CD4-positive, alpha-beta T cell treated with Interleukin-2 at 100 ng/mL for 4 hours (primary cell): Measurements from ENCODE around the gene GPR162.
"Not testable (repeated sequence)": the region's sequence is repeated elsewhere in the genome, so short reads cannot be mapped to it uniquely, and the experiment has no call there.

ENCODE experiments used
- DNase-seq: peaks from one replicate; pipeline ENCODE4 v3.0.0-alpha.2; 2020; ENCODE audit warnings: low spot score

Gene GPR162

DNA sequence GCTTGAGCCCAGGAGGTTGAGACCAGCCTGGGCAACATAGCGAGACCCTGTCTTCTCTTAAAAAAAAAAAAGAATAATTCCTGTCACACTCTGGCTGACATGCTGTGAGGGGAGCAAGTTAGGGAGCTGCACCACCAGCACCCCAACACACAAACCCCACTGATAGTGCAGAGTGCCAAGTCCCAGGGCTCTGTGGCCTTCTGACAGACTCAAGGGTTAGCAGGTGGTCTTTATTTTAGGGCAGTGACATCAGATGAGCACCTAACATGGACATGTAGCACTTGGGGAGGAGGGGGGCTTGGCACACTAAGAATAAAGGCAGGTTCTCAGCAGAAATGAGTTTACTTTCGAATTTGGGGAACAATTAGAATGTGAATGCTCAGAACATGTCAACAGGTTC is 37.2 kb downstream of the GPR162 start:
- no peak for DNase-seq

- DNase-seq, result no peak
Measured at GRCh38 chr12:6860116-6860515, 38.5 kb downstream of the GPR162 start.

DNA sequence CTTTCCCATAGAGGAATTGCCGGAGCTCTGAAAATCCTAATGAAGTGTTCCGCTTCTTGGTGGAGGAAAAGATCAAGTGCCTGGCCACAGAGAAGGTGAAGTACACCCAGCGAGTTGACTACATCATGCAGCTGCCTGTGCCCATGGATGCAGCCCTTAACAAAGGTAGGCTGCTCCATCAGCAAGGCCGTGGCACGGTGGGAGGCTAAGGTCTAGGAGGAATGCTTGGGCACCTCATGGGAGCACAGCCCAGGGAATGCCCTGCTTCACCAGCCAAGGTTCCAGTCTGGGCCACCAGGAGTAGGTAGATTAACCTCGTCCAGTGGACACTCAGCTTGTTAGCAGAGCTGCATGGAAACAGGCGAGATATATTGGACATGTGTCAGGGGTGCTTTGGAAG is 39.3 kb downstream of the GPR162 start:
- DNase-seq, result no peak

DNA sequence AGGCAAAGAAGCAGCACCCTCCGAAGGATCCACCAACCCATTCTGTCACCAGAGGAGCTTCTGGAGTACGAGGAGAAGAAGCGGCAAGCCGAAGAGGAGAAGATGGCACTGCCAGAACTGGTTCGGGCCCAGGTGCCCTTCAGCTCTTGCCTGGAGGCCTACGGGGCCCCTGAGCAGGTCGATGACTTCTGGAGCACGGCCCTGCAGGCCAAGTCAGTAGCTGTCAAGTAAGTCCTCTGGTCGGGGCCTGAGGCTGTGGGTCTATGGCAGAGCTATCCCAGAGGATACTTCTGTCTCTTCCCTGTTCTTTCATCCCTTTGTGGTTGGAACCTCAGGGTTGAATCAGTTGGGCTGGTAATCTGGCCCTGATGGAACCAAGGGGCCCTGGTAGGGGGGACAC is 39.8 kb downstream of the GPR162 start:
- no peak for DNase-seq

GRCh38 chr12:6863033-6863432 is 41.4 kb downstream of the GPR162 start:
- no peak for DNase-seq

GRCh38 chr12:6863586-6864321 is 42.1 kb downstream of the GPR162 start:
- DNase-seq, result no peak

DNA sequence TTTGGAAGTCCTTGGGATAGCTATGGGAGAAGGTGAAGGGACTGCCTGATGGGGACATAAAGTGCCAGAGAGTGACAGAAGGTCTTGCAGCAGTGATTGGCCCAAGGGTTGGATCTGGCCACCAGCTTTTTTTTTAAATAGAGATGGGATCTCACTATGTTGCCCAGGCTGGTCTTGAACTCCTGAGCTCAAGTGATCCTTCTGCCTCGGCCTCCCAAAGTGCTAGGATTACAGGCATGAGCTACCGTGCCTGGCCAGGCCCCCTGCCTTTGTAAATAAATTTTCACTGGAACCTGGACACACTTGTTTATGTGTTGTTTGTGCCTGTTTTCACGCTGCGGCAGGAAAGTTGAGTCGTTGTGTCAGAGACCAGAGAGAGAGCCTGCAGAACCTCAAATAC is 43.7 kb downstream of the GPR162 start:
- not testable (repeated sequence) for DNase-seq

- no peak for DNase-seq
Measured at GRCh38 chr12:6866163-6866919, 44.7 kb downstream of the GPR162 start.

DNA sequence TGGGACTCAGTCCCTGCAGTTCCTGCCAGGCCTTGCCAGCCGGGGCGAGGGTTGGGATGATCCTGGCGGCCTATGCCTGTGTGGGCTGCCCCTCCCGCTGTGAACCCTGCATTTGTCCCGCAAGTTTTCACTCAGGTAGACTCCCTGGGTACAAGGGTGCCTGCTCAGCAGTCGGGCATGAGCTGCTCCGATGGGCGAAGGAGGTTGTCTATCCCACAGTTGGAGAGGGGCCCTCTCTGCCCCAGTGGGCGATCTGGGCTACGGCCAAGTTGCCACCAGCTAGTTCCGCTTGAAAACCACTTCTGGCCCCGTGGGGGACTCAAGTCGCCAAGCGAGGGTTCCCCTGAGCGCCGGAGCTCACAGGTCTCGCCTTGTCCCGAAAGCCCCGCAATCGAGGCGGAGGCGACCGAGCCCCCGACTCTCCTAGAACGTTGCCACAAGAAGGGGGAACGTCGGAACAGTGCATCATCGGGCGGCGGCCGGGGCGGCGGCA is 45.3 kb downstream of the GPR162 start:
- DNase-seq, result no peak

DNA sequence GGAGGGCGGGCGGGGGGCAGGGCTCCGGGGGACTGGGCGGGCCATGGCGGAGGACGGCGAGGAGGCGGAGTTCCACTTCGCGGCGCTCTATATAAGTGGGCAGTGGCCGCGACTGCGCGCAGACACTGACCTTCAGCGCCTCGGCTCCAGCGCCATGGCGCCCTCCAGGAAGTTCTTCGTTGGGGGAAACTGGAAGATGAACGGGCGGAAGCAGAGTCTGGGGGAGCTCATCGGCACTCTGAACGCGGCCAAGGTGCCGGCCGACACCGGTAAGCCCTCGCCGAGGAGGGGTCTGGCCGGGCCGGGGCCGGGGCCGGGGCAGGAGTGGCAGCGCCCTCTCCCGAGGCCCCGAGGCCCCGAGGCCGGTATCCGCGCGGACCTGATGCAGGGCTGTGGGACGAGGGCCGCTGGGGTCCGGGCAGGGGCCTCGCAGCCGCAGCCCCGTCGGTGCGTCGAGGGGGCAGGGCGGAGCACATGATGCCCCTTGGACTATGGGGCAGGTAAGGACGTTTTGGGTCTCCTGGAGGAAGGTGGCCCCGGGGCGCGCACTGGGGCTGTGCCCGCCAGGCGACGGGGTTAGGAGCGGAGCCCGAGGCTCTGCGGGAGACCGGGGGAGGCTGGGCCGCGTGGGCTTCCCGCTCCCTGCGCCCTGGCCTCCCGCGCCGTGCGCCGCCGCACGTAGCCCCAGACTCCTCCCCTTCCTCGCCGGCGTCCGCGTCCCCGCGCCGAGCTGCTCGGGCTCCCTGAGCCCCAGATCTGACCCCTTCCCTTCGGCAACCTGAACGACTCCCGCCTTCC is 46.0 kb downstream of the GPR162 start, which contains the start of gene TPI1:
Gene TPI1 (plus strand): TSS at position 119 of the 798 bp plus-strand sequence. CDS start 36 bp downstream, at position 155.
- DNase-seq, result peak; percentile 84

- DNase-seq, result peak; percentile 13
Measured at GRCh38 chr12:6868211-6869048, 46.8 kb downstream of the GPR162 start.

DNA sequence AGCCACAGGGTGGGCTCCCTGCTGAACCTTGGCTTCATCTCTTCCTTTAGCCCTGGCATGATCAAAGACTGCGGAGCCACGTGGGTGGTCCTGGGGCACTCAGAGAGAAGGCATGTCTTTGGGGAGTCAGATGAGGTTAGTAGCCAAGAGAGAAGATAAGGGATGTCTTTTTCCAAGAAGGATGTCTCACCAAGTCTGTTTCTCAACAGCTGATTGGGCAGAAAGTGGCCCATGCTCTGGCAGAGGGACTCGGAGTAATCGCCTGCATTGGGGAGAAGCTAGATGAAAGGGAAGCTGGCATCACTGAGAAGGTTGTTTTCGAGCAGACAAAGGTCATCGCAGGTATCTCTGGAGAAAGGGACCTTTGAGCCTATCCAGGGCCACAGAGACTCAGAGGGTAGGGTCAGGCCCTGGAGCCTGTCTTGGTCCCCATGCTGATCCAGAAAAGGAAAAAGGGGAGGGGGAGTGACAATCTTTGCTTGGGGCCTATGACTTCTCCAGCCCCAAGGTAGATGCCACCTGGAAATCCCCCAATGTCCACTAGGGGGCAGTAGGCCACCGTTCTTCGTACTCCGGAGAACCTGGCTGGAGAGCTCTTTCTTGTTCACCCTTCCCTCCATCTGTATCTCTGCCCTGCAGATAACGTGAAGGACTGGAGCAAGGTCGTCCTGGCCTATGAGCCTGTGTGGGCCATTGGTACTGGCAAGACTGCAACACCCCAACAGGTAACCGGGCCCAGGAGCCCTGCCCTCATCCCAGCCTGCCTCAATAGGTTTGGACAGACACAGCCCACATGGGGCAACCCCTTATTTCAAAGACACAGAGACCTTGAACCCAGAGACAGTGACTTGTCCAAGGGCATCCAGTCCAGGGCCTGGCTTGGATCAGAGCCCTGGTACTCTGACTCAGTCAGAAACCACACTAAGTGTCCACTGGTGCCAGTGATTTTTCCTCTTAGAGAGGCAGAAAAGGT is 47.7 kb downstream of the GPR162 start:
- peak; percentile 90 for DNase-seq

- not testable (repeated sequence) for DNase-seq
Measured at GRCh38 chr12:6870304-6870703, 48.7 kb downstream of the GPR162 start.

GRCh38 chr12:6871052-6871957 is 49.7 kb downstream of the GPR162 start:
- DNase-seq, result peak; percentile 36

- peak; percentile 85 for DNase-seq
Measured at GRCh38 chr12:6872073-6873048, 50.7 kb downstream of the GPR162 start.

DNA sequence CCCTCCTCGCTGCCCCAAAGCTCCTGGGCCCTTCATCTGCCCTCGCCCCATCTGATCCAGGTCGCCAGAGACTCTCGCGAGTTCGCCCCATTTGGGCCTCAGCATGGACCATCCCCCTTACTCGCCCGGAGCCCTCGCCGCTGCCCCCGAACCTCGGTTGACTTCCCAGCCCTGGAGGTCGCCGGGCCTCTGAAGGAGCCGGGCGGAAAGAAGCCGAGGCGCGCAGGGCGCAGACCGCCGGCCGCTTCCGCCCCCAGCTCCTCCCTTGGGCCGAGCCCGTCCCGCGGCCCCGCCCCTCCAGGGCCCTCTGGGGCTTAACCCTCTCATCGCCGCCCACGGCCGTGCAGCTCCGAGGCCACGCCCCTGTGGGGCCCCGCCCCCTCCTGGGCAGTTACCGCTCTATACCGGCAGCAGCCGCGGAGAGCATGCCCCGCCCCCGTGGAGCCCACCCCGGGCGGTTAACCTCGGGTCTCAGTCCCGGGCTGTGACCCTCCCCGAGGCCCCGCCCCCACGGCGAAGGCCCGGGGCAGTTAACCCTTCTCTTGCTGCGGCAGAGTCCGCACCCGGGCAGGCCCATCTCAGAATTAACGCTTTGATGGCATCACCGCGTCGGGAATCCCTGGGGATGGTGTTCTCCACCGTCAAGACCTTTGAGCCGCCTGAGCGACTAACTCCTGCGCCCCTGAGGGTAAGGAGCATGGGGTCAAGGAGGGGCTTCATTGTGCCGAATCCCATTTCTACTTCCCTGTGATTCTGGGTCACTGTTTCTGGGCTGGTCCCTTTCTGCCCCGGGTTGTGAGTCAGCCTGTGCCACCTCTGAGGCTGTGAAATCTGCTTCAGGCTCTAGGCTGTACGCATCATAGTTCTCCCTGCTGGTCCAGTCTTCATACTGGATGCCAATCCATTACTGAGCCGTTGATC is 51.7 kb downstream of the GPR162 start, which contains the start of gene SPSB2:
Gene SPSB2 (minus strand): TSS at position 210 of the 921 bp plus-strand sequence. CDS start 402 bp downstream, outside the sequence.
- peak; percentile 98 for DNase-seq

GRCh38 chr12:6874015-6874368 is 52.4 kb downstream of the GPR162 start:
- DNase-seq, result not testable (repeated sequence)
